Mucosa of rectum (tissue), 2 donors: ENCODE data around the gene ACOX3.

Experiments used
- H3K27ac ChIP-seq, 2 donors: one replicate each; pipeline ENCODE4 v1.7.0; 2013; ENCODE audit warnings: inconsistent platforms in 2 of 2, low read depth in 2 of 2, low read length in 2 of 2
- H3K27me3 ChIP-seq, 2 donors: one replicate each; pipeline ENCODE4 v1.7.0; 2013; ENCODE audit warnings: low read length in 2 of 2; ENCODE audit not compliant: control insufficient read depth in 2 of 2, insufficient read depth in 2 of 2
- H3K36me3 ChIP-seq, 2 donors: one replicate each; pipeline ENCODE4 v1.7.0; 2013; ENCODE audit warnings: low read length in 2 of 2; ENCODE audit not compliant: control insufficient read depth in 2 of 2, insufficient read depth in 2 of 2
- H3K4me1 ChIP-seq, 2 donors: one replicate each; pipeline ENCODE4 v1.7.0; 2013; ENCODE audit warnings: low read length in 2 of 2, mild to moderate bottlenecking in 1 of 2; ENCODE audit not compliant: control insufficient read depth in 2 of 2, insufficient read depth in 2 of 2
- H3K4me3 ChIP-seq, 2 donors: one replicate each; pipeline ENCODE4 v1.7.0; 2013; ENCODE audit warnings: low read length in 2 of 2
- H3K9ac ChIP-seq, 2 donors: one replicate each; pipeline ENCODE4 v1.7.0; 2013; ENCODE audit warnings: low read length in 2 of 2, low read depth in 1 of 2, mild to moderate bottlenecking in 1 of 2
- H3K9me3 ChIP-seq, 2 donors: one replicate each; pipeline ENCODE4 v1.7.0; 2013; ENCODE audit warnings: low read length in 2 of 2; ENCODE audit not compliant: control insufficient read depth in 2 of 2
- donor health status: healthy.
- donor health status: Normal muscosa, but diverticular disease.

The ACOX3 gene

GRCh38 chr4:8331575-8331955, 109.0 kb downstream of the ACOX3 start:
- H3K4me3 ChIP-seq: no peak overlapping the region
- H3K4me1 ChIP-seq: no peaks in the 10 kb centered on the region
- H3K36me3 ChIP-seq: no peaks in the 10 kb centered on the region
- H3K9me3 ChIP-seq: no peaks in the 10 kb centered on the region
- H3K27me3 ChIP-seq: no peaks in the 10 kb centered on the region
- H3K9ac ChIP-seq: no peak overlapping the region
- H3K27ac ChIP-seq: no peak overlapping the region

GRCh38 chr4:8330821-8331574, 109.5 kb downstream of the ACOX3 start:
- no peaks in the 10 kb centered on the region for H3K27me3 ChIP-seq
- H3K9me3 ChIP-seq: no peaks in the 10 kb centered on the region
- no peak overlapping the region for H3K4me3 ChIP-seq
- no peaks in the 10 kb centered on the region for H3K4me1 ChIP-seq
- no peak overlapping the region for H3K27ac ChIP-seq
- H3K36me3 ChIP-seq: no peaks in the 10 kb centered on the region
- no peak overlapping the region for H3K9ac ChIP-seq

GRCh38 chr4:8329859-8330761, 110.4 kb downstream of the ACOX3 start:
- Histone ChIP-seq H3K36me3 (no peaks in the 10 kb centered on the region), H3K9me3 (no peaks in the 10 kb centered on the region), H3K9ac (no peak overlapping the region), H3K27me3 (no peaks in the 10 kb centered on the region), H3K4me1 (no peaks in the 10 kb centered on the region), H3K4me3 (no peak overlapping the region), H3K27ac (no peak overlapping the region)

- Histone ChIP-seq H3K9ac (no peak overlapping the region), H3K27ac (no peak overlapping the region), H3K9me3 (no peaks in the 10 kb centered on the region), H3K36me3 (no peaks in the 10 kb centered on the region), H3K27me3 (no peaks in the 10 kb centered on the region), H3K4me1 (no peaks in the 10 kb centered on the region), H3K4me3 (no peak overlapping the region)
Measured at GRCh38 chr4:8329560-8329858, 111.0 kb downstream of the ACOX3 start.

GRCh38 chr4:8328866-8329559, 111.5 kb downstream of the ACOX3 start:
- Histone ChIP-seq H3K36me3 (no peaks in the 10 kb centered on the region), H3K27me3 (no peaks in the 10 kb centered on the region), H3K9ac (no peak overlapping the region), H3K9me3 (no peaks in the 10 kb centered on the region), H3K27ac (no peak overlapping the region), H3K4me1 (no peaks in the 10 kb centered on the region), H3K4me3 (no peak overlapping the region)

GRCh38 chr4:8328456-8328855, 112.1 kb downstream of the ACOX3 start:
- Histone ChIP-seq H3K27me3 (no peaks in the 10 kb centered on the region), H3K9me3 (no peaks in the 10 kb centered on the region), H3K4me1 (no peaks in the 10 kb centered on the region), H3K9ac (no peak overlapping the region), H3K4me3 (no peak overlapping the region), H3K36me3 (no peaks in the 10 kb centered on the region), H3K27ac (no peak overlapping the region)

- Histone ChIP-seq H3K9me3 (no peaks in the 10 kb centered on the region), H3K4me3 (no peak overlapping the region)
Measured at GRCh38 chr4:8326206-8326605, 114.3 kb downstream of the ACOX3 start.

GRCh38 chr4:8325291-8325973, 115.1 kb downstream of the ACOX3 start:
- H3K27me3 ChIP-seq: no peaks in the 10 kb centered on the region
- H3K27ac ChIP-seq: no peak overlapping the region
- H3K36me3 ChIP-seq: no peaks in the 10 kb centered on the region
- H3K4me3 ChIP-seq: no peak overlapping the region
- no peaks in the 10 kb centered on the region for H3K4me1 ChIP-seq
- no peak overlapping the region for H3K9ac ChIP-seq
- H3K9me3 ChIP-seq: no peaks in the 10 kb centered on the region

More at GRCh38 chr4:8326206-8326605, 114.3 kb downstream of the ACOX3 start:
- H3K27ac ChIP-seq: no peak overlapping the region
- no peaks in the 10 kb centered on the region for H3K4me1 ChIP-seq
- no peaks in the 10 kb centered on the region for H3K36me3 ChIP-seq
- no peaks in the 10 kb centered on the region for H3K27me3 ChIP-seq
- no peak overlapping the region for H3K9ac ChIP-seq

- Histone ChIP-seq H3K27me3 (no peaks in the 10 kb centered on the region), H3K36me3 (no peaks in the 10 kb centered on the region), H3K9me3 (no peaks in the 10 kb centered on the region), H3K4me3 (no peak overlapping the region), H3K27ac (no peak overlapping the region), H3K9ac (no peak overlapping the region), H3K4me1 (peaks cover 0 to 3% of the 10 kb centered on the region in 2 donors)
Measured at GRCh38 chr4:8324640-8325239, 115.8 kb downstream of the ACOX3 start.
